SU-DHL-6 (cell line): ENCODE measurements around the gene HEATR5A.

Experiments
- EZH2phosphoT487 ChIP-seq: fragments of 200-600 bp; sonication (generic), shearing (Covaris generic); conservative IDR thresholded peaks from 2 replicates; pipeline ENCODE4 v1.6.1; 2018; ENCODE audit warnings: mild to moderate bottlenecking, antibody characterized with exemption, low read length, moderate library complexity, mixed read lengths
- TF ChIP-seq, protein P1 (sequence below): fragments of 200-600 bp; sonication (generic); IDR thresholded peaks from one replicate; pipeline ENCODE4 v1.5.1; 2017; ENCODE audit warnings: antibody characterized with exemption, mild to moderate bottlenecking, low read length, moderate library complexity; ENCODE audit not compliant: insufficient read depth, poor library complexity, severe bottlenecking

GRCh38 chr14:31387091-31387490 lies 33.3 kb downstream of the HEATR5A start:
- TF ChIP-seq, protein P1, sequence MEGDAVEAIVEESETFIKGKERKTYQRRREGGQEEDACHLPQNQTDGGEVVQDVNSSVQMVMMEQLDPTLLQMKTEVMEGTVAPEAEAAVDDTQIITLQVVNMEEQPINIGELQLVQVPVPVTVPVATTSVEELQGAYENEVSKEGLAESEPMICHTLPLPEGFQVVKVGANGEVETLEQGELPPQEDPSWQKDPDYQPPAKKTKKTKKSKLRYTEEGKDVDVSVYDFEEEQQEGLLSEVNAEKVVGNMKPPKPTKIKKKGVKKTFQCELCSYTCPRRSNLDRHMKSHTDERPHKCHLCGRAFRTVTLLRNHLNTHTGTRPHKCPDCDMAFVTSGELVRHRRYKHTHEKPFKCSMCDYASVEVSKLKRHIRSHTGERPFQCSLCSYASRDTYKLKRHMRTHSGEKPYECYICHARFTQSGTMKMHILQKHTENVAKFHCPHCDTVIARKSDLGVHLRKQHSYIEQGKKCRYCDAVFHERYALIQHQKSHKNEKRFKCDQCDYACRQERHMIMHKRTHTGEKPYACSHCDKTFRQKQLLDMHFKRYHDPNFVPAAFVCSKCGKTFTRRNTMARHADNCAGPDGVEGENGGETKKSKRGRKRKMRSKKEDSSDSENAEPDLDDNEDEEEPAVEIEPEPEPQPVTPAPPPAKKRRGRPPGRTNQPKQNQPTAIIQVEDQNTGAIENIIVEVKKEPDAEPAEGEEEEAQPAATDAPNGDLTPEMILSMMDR, result no peak
- no peak for TF ChIP-seq EZH2phosphoT487
